A673 (cell line): ENCODE data around the gene TRIP4.

Source experiments
- EZH2 ChIP-seq: fragments of 200-600 bp; sonication (generic); IDR thresholded peaks from 2 replicates; pipeline ENCODE4 v1.6.1; 2017; ENCODE audit warnings: borderline replicate concordance, low read depth, mild to moderate bottlenecking, mixed read lengths, antibody characterized with exemption, low read length; ENCODE audit not compliant: poor library complexity, severe bottlenecking
- TF ChIP-seq, protein P1 (sequence below): fragments of 300-800, 200-600 bp; sonication (generic); conservative IDR thresholded peaks from 2 replicates; pipeline ENCODE4 v1.5.1; 2017; ENCODE audit warnings: low read depth, mild to moderate bottlenecking, antibody characterized with exemption, low read length, moderate library complexity, mixed read lengths

DNA sequence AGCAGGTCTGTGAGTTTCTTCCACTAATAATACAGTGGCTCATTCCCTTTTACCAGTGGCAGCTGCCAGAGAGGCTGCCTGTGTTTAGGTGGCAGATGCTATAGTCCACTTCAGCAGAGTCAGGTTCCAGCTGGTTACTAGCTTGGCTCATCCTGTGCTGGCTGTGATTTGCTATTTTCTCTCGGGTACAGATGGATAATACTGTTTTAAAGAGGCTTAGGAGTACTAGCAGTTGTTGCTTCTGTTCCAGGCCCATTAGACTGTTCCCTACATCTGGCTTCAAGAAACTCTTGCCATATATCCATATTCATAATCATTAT lies 113.7 kb downstream of the TRIP4 start:
- TF ChIP-seq, protein P1, sequence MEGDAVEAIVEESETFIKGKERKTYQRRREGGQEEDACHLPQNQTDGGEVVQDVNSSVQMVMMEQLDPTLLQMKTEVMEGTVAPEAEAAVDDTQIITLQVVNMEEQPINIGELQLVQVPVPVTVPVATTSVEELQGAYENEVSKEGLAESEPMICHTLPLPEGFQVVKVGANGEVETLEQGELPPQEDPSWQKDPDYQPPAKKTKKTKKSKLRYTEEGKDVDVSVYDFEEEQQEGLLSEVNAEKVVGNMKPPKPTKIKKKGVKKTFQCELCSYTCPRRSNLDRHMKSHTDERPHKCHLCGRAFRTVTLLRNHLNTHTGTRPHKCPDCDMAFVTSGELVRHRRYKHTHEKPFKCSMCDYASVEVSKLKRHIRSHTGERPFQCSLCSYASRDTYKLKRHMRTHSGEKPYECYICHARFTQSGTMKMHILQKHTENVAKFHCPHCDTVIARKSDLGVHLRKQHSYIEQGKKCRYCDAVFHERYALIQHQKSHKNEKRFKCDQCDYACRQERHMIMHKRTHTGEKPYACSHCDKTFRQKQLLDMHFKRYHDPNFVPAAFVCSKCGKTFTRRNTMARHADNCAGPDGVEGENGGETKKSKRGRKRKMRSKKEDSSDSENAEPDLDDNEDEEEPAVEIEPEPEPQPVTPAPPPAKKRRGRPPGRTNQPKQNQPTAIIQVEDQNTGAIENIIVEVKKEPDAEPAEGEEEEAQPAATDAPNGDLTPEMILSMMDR, result no peak
- TF ChIP-seq EZH2, result no peak
